Raji (cell line): ENCODE data around the gene ZNF850.

Experiments used
- POLR2A ChIP-seq: IDR thresholded peaks from 2 replicates; pipeline ENCODE4 v1.6.1; 2011; ENCODE audit warnings: low read depth, low read length, control low read depth; ENCODE audit not compliant: insufficient read depth

ZNF850 gene

GRCh38 chr19:36719687-36720556 lies 52.7 kb downstream of the ZNF850 start:
- TF ChIP-seq POLR2A = no peak

- no peak for TF ChIP-seq POLR2A
Observed at GRCh38 chr19:36709423-36709822, 63.2 kb downstream of the ZNF850 start.

GRCh38 chr19:36707134-36707533 lies 65.5 kb downstream of the ZNF850 start:
- no peak for TF ChIP-seq POLR2A

GRCh38 chr19:36688058-36688457 lies 84.5 kb downstream of the ZNF850 start:
- no peak for TF ChIP-seq POLR2A

- TF ChIP-seq POLR2A = peak; percentile 60
Observed at GRCh38 chr19:36687214-36688056, 85.2 kb downstream of the ZNF850 start, which contains the start of gene ZNF567. Gene ZNF567, plus strand, starts transcription at chr19:36687612. Its CDS starts 7,256 bp downstream, at chr19:36694868.

GRCh38 chr19:36686365-36687213 lies 86.0 kb downstream of the ZNF850 start:
- no peak for TF ChIP-seq POLR2A

- TF ChIP-seq POLR2A = no peak
Observed at GRCh38 chr19:36685835-36686234, 86.8 kb downstream of the ZNF850 start.

- TF ChIP-seq POLR2A = no peak
Observed at GRCh38 chr19:36679455-36679854, 93.2 kb downstream of the ZNF850 start.

- no peak for TF ChIP-seq POLR2A
Observed at GRCh38 chr19:36674201-36674600, 98.4 kb downstream of the ZNF850 start.

- no peak for TF ChIP-seq POLR2A
Observed at GRCh38 chr19:36672368-36672767, 100.2 kb downstream of the ZNF850 start.

GRCh38 chr19:36668646-36669045 lies 104.0 kb downstream of the ZNF850 start:
- TF ChIP-seq POLR2A = no peak

GRCh38 chr19:36665832-36666231 lies 106.8 kb downstream of the ZNF850 start:
- TF ChIP-seq POLR2A = no peak
